Right atrium auricular region (tissue), 2 donors: ENCODE data around the gene CHP2. TPM values are rescaled to one million over a fixed set of nuclear protein-coding genes. Genes with fewer than 3 reads are reported as not detected.
"Not testable (repeated sequence)": the region's sequence is repeated elsewhere in the genome, so short reads cannot be mapped to it uniquely, and the experiment has no call there.

Experiments
- DNase-seq: peaks from one replicate; pipeline ENCODE4 v3.0.0-alpha.2; 2019; ENCODE audit warnings: low spot score
- H3K27ac ChIP-seq, 2 donors: fragments of 200-600 bp; sonication (generic); 1 replicate in 1 of 2; 2 replicates in 1 of 2; pipeline ENCODE4 v1.5.1; 2016 to 2019
- H3K27me3 ChIP-seq, 2 donors: fragments of 200-600 bp; sonication (generic); one replicate each; pipeline versions ENCODE4 v1.5.1 to v1.6.0; 2017 to 2019
- H3K36me3 ChIP-seq: fragments of 200-600 bp; sonication (generic); one replicate; pipeline ENCODE4 v1.5.1; 2016
- H3K4me1 ChIP-seq, 2 donors: fragments of 200-600 bp; sonication (generic); one replicate each; pipeline versions ENCODE4 v1.5.1 to v1.6.0; 2017 to 2019
- H3K4me3 ChIP-seq, 2 donors: fragments of 200-600 bp; sonication (generic); 1 replicate in 1 of 2; 2 replicates in 1 of 2; pipeline ENCODE4 v1.5.1; 2017 to 2019; ENCODE audit warnings: mild to moderate bottlenecking in 1 of 2, moderate library complexity in 1 of 2
- H3K9me3 ChIP-seq, 2 donors: fragments of 200-600 bp; sonication (generic); one replicate each; pipeline ENCODE4 v1.5.1; 2019
- total RNA-seq, 2 donors: library from RNA; depleted of rRNA; stranded (reverse); fragments of >200 nt; gene quantifications; one replicate each; pipeline ENCODE4 v1.1.0, GENCODE V29; 2016
- TF ChIP-seq, protein P1 (sequence below), 2 donors: fragments of 200-600 bp; sonication (generic); IDR thresholded peaks; one replicate each; pipeline ENCODE4 v1.5.1; 2019; ENCODE audit warnings: antibody characterized with exemption in 2 of 2

The CHP2 gene
- total RNA-seq, 2 donors from 2014 or later = not detected

DNA sequence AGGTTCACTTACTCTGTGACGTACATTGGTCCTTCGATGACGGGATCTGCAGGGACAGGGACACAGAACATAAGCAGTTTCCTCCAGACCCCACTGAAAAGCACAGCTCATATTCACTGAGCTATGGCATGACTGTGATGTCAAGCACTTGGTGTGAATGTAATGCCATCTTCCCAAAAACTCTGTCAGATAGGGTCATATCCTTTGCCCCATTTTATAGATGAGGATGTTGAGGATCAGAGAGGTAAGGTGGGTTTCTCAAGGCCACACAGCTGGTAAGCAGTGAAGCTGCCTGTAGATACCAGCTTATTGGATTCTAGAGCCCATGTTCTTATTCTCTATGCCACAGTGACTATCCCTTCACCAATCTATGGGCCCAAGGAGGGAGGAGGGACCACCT is 44.3 kb upstream of the CHP2 start:
- no peak for DNase-seq
- no peak overlapping the region for H3K4me3 ChIP-seq
- H3K9me3 ChIP-seq = peaks cover 0 to 22% of the 10 kb centered on the region in 2 donors
- no peaks in the 10 kb centered on the region for H3K4me1 ChIP-seq
- peaks cover 0 to 4% of the 10 kb centered on the region in 2 donors for H3K27me3 ChIP-seq
- H3K36me3 ChIP-seq = no peaks in the 10 kb centered on the region
- TF ChIP-seq, protein P1, sequence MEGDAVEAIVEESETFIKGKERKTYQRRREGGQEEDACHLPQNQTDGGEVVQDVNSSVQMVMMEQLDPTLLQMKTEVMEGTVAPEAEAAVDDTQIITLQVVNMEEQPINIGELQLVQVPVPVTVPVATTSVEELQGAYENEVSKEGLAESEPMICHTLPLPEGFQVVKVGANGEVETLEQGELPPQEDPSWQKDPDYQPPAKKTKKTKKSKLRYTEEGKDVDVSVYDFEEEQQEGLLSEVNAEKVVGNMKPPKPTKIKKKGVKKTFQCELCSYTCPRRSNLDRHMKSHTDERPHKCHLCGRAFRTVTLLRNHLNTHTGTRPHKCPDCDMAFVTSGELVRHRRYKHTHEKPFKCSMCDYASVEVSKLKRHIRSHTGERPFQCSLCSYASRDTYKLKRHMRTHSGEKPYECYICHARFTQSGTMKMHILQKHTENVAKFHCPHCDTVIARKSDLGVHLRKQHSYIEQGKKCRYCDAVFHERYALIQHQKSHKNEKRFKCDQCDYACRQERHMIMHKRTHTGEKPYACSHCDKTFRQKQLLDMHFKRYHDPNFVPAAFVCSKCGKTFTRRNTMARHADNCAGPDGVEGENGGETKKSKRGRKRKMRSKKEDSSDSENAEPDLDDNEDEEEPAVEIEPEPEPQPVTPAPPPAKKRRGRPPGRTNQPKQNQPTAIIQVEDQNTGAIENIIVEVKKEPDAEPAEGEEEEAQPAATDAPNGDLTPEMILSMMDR (IDR thresholded peaks at IDR 0.05) = no peak
- no peak overlapping the region for H3K27ac ChIP-seq

DNA sequence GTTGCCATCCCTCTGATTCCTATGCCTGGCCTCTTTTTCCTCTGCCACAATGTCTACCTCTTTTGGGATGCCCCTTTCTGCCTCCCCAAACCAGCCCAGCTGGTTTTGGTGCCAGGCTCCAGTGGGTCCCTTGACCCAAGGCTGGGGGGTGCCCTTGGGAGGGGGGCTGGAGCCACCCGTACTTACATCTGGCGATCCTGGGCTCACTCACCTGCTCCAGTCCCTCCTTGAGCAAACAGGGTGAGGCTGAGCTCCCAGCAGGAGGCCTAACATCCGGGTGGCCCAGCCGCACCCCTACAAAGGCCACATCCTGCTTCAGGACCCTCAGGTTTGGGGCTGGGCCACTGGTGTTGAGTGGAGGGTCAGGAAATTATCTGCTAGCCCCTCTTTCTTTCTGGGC is 43.0 kb upstream of the CHP2 start:
- H3K27ac ChIP-seq = no peak overlapping the region
- TF ChIP-seq, protein P1 (IDR thresholded peaks at IDR 0.05) = no peak
- peaks cover 0 to 4% of the 10 kb centered on the region in 2 donors for H3K27me3 ChIP-seq
- peaks cover 0 to 22% of the 10 kb centered on the region in 2 donors for H3K9me3 ChIP-seq
- H3K4me1 ChIP-seq = no peaks in the 10 kb centered on the region
- H3K36me3 ChIP-seq = no peaks in the 10 kb centered on the region
- no peak for DNase-seq
- no peak overlapping the region for H3K4me3 ChIP-seq

DNA sequence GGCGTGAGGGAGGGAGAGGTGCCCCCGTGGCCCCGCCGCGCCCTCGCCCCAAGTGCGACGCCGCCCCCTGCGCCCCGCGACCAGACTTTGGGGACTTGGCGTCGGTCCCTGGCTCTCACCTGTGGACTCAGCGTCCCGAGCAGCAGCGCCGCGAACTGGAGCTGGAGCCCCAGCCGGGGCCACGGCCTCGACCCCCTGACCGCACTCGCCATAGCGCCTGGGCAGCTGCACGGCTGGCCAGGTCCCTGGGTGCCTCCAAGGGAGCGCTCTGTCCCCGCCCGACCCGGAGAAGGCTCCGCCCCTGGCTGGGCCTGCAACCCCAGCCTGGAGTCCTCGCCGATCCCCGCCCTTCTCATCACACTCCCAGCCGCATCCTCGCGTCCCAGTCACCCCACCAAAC is 41.9 kb upstream of the CHP2 start, which contains the start of gene ERN2:
Gene ERN2 (minus strand): TSS at position 247 of the 400 bp plus-strand sequence. CDS start 35 bp downstream, at position 212.
- peaks cover 0 to 4% of the 10 kb centered on the region in 2 donors for H3K27me3 ChIP-seq

DNA sequence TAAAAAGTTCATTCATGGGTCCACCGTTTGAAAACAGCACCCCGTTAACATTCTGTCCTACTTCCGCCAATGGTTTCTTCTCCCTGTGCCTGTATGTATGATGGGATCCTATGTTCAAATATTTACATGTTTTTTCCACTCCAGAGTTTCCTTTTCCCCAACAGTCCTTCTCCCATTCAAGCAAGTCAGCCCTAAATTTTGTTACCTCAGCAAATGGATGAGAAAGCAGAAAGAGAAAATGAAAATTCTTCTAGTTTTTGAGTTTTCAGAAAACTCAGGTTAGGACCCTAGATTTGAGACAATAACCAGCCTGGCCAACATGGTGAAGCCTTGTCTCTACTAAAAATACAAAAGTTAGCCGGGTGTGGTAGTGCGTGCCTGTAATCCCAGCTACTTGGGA is 38.3 kb upstream of the CHP2 start:
- H3K9me3 ChIP-seq = no peaks in the 10 kb centered on the region
- H3K4me3 ChIP-seq = no peak overlapping the region
- DNase-seq = no peak
- no peaks in the 10 kb centered on the region for H3K36me3 ChIP-seq
- no peaks in the 10 kb centered on the region for H3K4me1 ChIP-seq
- peaks cover 0 to 4% of the 10 kb centered on the region in 2 donors for H3K27me3 ChIP-seq
- TF ChIP-seq, protein P1 (IDR thresholded peaks at IDR 0.05) = no peak
- no peak overlapping the region for H3K27ac ChIP-seq

More for the DNA sequence above, 41.9 kb upstream of the CHP2 start, which contains the start of gene ERN2:
- no peak within 1 kb of the TSS for H3K4me3 ChIP-seq
- DNase-seq = no peak
- no peaks in the 10 kb centered on the region for H3K36me3 ChIP-seq
- TF ChIP-seq, protein P1 (IDR thresholded peaks at IDR 0.05) = no peak
- H3K9me3 ChIP-seq = peaks cover 0 to 22% of the 10 kb centered on the region in 2 donors
- no peak within 1 kb of the TSS for H3K27ac ChIP-seq
- no peaks in the 10 kb centered on the region for H3K4me1 ChIP-seq

DNA sequence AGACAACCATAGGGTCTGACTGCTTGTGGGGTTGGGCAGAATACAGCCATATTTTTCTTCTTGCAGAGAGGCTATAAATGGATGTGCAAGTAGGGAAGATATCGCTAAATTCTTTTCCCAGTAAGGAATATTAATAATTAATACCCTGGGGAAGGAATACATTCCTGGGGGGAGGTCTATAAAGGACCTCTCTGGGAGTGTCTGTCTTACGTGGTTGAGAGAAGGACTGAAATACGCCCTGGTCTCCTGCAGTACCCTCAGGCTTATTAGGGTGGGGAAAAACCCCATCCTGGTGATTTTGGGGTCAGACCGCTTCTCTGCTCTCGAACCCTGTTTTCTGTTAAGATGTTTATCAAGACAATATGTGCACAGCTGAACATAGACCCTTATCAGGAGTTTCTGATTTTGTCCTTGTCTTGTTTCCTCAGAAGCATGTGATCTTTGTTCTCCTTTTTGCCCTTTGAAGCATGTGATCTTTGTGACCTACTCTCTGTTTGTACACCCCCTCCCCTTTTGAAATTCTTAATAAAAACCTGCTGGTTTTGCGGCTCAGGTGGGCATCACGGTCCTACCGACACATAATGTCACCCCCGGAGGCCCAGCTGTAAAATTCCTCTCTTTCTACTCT is 32.1 kb upstream of the CHP2 start:
- H3K27ac ChIP-seq, H3K4me1 ChIP-seq, DNase-seq, H3K4me3 ChIP-seq, H3K27me3 ChIP-seq, H3K36me3 ChIP-seq: not testable (repeated sequence)
- peaks cover 0 to 16% of the 10 kb centered on the region in 2 donors for H3K9me3 ChIP-seq

DNA sequence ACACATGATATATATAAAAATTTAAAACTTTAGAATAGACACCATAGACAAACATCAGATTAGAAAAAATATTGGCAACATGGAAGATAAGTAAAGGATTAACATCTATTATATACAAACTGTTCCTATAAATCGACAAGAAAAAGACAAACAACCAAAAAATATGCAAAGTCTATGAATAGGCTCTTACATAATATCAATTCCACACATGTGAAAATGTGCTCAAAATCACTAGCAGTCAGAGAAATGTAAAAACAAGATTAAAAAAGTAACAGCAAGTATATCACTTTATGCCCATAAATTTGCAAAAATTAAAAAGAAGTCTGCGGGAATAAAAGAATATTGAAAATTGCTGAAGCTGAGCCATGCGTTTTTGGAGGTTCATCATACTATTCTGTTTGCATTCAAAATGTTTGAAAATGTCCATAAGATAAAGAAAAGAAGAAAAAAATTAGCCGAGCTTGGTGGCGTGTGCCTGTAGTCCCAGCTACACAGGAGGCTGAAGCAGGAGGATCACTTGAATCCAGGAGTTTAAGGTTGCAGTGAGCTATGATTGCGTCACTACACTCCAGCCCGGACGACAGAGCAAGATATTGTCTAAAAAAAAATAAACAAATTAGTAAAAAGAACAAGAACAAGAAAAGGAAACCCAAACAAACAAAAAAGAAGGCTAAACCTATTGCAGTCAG is 30.6 kb upstream of the CHP2 start:
- Histone ChIP-seq H3K4me1 (no peaks in the 10 kb centered on the region), H3K27me3 (no peaks in the 10 kb centered on the region), H3K4me3 (no peak overlapping the region), H3K27ac (no peak overlapping the region), H3K36me3 (no peaks in the 10 kb centered on the region), H3K9me3 (peaks cover 0 to 16% of the 10 kb centered on the region in 2 donors)
- TF ChIP-seq, protein P1 (IDR thresholded peaks at IDR 0.05) = no peak
- DNase-seq = no peak
